SH-SY5Y (cell line): Measurements from ENCODE around the gene CA14.

Source experiments
- GATA2 ChIP-seq: IDR thresholded peaks from 2 replicates; pipeline ENCODE4 v1.6.1; 2011; ENCODE audit warnings: mild to moderate bottlenecking, low read depth, low read length
- GATA3 ChIP-seq: IDR thresholded peaks from 2 replicates; pipeline ENCODE4 v1.6.1; 2011; ENCODE audit warnings: low read depth, mild to moderate bottlenecking, low read length, moderate library complexity

- TF ChIP-seq GATA2 (no peak), GATA3 (no peak)
Measured at GRCh38 chr1:150213170-150214098, 44.1 kb upstream of the CA14 start.
